HepG2 (cell line): ENCODE results near the gene ELAVL3. TPM values are rescaled to one million over a fixed set of nuclear protein-coding genes. Genes with fewer than 3 reads are reported as not detected.

ENCODE experiments used
- BRF2 ChIP-seq: sonication (generic); formaldehyde crosslinking; IDR thresholded peaks from 2 replicates; pipeline ENCODE4 v1.8.1; 2022; ENCODE audit warnings: mild to moderate bottlenecking, missing genetic modification reagents
- DNMT3B ChIP-seq: conservative IDR thresholded peaks from 2 replicates; pipeline ENCODE4 v1.6.1; 2016; ENCODE audit warnings: missing biosample characterization, control low read depth
- ERF ChIP-seq: IDR thresholded peaks from 2 replicates; pipeline ENCODE4 v1.6.1; 2018; ENCODE audit warnings: missing biosample characterization, missing genetic modification reagents
- IRX3 ChIP-seq: sonication (generic); formaldehyde crosslinking; IDR thresholded peaks from 2 replicates; pipeline ENCODE4 v1.8.1; 2023; ENCODE audit warnings: mild to moderate bottlenecking, low read depth, missing genetic modification reagents, borderline replicate concordance
- MAFK ChIP-seq, 2 experiments: IDR thresholded peaks in 1 of 2; conservative IDR thresholded peaks in 1 of 2; 2 replicates each; pipeline ENCODE4 v1.6.1; 2011; ENCODE audit warnings: improper control_type of control experiment in 2 of 2, low read length in 2 of 2
- MTF1 ChIP-seq: sonication (generic); formaldehyde crosslinking; IDR thresholded peaks from 2 replicates; pipeline ENCODE4 v1.5.0; 2020; ENCODE audit warnings: missing genetic modification reagents
- MTF2 ChIP-seq: sonication (generic); formaldehyde crosslinking; IDR thresholded peaks from 2 replicates; pipeline ENCODE4 v1.5.0; 2020; ENCODE audit warnings: missing genetic modification reagents, borderline replicate concordance
- NFKB2 ChIP-seq: sonication (generic); formaldehyde crosslinking; IDR thresholded peaks from 2 replicates; pipeline ENCODE4 v1.4.0; 2020; ENCODE audit warnings: missing genetic modification reagents, borderline replicate concordance
- NR1H2 ChIP-seq: sonication (generic); formaldehyde crosslinking; IDR thresholded peaks from 2 replicates; pipeline ENCODE4 v1.8.1; 2022; ENCODE audit warnings: low read depth, missing genetic modification reagents, borderline replicate concordance
- NR2F6 ChIP-seq, 2 experiments: IDR thresholded peaks; 2 replicates each; pipeline ENCODE4 v1.6.1; 2016; ENCODE audit warnings: antibody characterized with exemption in 1 of 2, mild to moderate bottlenecking in 1 of 2
- RFX3 ChIP-seq: IDR thresholded peaks from 2 replicates; pipeline ENCODE4 v1.6.1; 2016; ENCODE audit warnings: missing biosample characterization, missing genetic modification reagents
- TP53 ChIP-seq: sonication (generic); formaldehyde crosslinking; conservative IDR thresholded peaks from 2 replicates; pipeline ENCODE4 v1.4.0; 2020; ENCODE audit warnings: missing genetic modification reagents
- YEATS4 ChIP-seq: sonication (generic); formaldehyde crosslinking; IDR thresholded peaks from 2 replicates; pipeline ENCODE4 v1.4.0; 2020; ENCODE audit warnings: missing genetic modification reagents, borderline replicate concordance
- ZBTB34 ChIP-seq: sonication (generic); formaldehyde crosslinking; IDR thresholded peaks from 2 replicates; pipeline ENCODE4 v1.8.0; 2022; ENCODE audit warnings: mild to moderate bottlenecking, missing genetic modification reagents
- ZHX2 ChIP-seq, 2 experiments: sonication (generic) in 1 of 2; formaldehyde crosslinking in 1 of 2; IDR thresholded peaks; 2 replicates each; pipeline versions ENCODE4 v1.6.1 to v1.9.0; 2014 to 2022; ENCODE audit warnings: antibody characterized with exemption in 1 of 2, borderline replicate concordance in 1 of 2, inconsistent platforms in 1 of 2, low read depth in 1 of 2, missing genetic modification reagents in 1 of 2
- ZNF207 ChIP-seq: fragments of 450-650 bp; IDR thresholded peaks from 2 replicates; pipeline ENCODE4 v1.6.1; 2016; ENCODE audit warnings: antibody characterized with exemption, borderline replicate concordance
- ZNF430 ChIP-seq: sonication (generic); formaldehyde crosslinking; IDR thresholded peaks from 2 replicates; pipeline ENCODE4 v1.9.0; 2021; ENCODE audit warnings: mild to moderate bottlenecking, missing genetic modification reagents
- ZNF468 ChIP-seq: sonication (generic); formaldehyde crosslinking; IDR thresholded peaks from 2 replicates; pipeline ENCODE4 v1.8.0; 2022; ENCODE audit warnings: mild to moderate bottlenecking, moderate library complexity, missing genetic modification reagents
- ZNF510 ChIP-seq: sonication (generic); formaldehyde crosslinking; IDR thresholded peaks from 2 replicates; pipeline ENCODE4 v1.4.0; 2020; ENCODE audit warnings: low read depth, mild to moderate bottlenecking, missing genetic modification reagents
- ZNF775 ChIP-seq: sonication (generic); formaldehyde crosslinking; IDR thresholded peaks from 2 replicates; pipeline ENCODE4 v1.4.0; 2020; ENCODE audit warnings: missing genetic modification reagents, mild to moderate bottlenecking, moderate library complexity, borderline replicate concordance
- ZNF782 ChIP-seq: sonication (generic); formaldehyde crosslinking; IDR thresholded peaks from 2 replicates; pipeline ENCODE4 v1.4.0; 2020; ENCODE audit warnings: missing genetic modification reagents, mild to moderate bottlenecking, borderline replicate concordance
- ZNF792 ChIP-seq: IDR thresholded peaks from 2 replicates; pipeline ENCODE4 v1.6.1; 2016
- polyA plus RNA-seq, 8 experiments: library from polyadenylated mRNA; depleted of rRNA in 3 of 8; stranded (reverse) in 7 of 8; unstranded in 1 of 8; fragments of >200 nt; fragmentation: Illumina TruSeq in 4 of 8; extraction: Trizol in 4 of 8; gene quantifications; 2 replicates each; pipeline versions ENCODE4 v1.2.1 to v1.2.3, GENCODE V29; 2011 to 2016; ENCODE audit warnings: low read depth in 4 of 8, missing spikeins in 1 of 8, mixed read lengths in 1 of 8; ENCODE audit not compliant: insufficient read depth in 1 of 8
- total RNA-seq, 5 experiments: library from RNA; depleted of rRNA; stranded (reverse); fragments of >200 nt; fragmentation: Illumina TruSeq; extraction: Trizol; gene quantifications; 2 replicates each; pipeline ENCODE4 v1.2.3, GENCODE V29; 2016; ENCODE audit warnings: low read depth in 1 of 5

The ELAVL3 gene
- total and polyA plus RNA-seq, 2 of the 13 experiments (the other 11 are each of a cell fraction or from before 2014, with no cell fraction given): 0.03 TPM; not detected in 1

- peak; percentile 48; the same call in 1 of the 2 replicates for TF ChIP-seq ZHX2 (IDR thresholded peaks at IDR 0.05; ENCODE audit: low read depth)
- TF ChIP-seq ZHX2 (CRISPR knock-in tag; IDR thresholded peaks at IDR 0.05; ENCODE audit: borderline replicate concordance): peak; percentile 80; the same call in 1 of the 2 replicates
- peak; percentile 71; the same call in 1 of the 2 replicates for TF ChIP-seq ERF
- 0 out of 2 replicates have a peak, but pooled peaks have one; percentile 22 for TF ChIP-seq MTF1 (CRISPR knock-in tag)
- TF ChIP-seq TP53: 0 out of 2 replicates have a peak, but pooled peaks have one; percentile 41
- peak; percentile 93 for TF ChIP-seq BRF2
- peak; percentile 92 for TF ChIP-seq NR1H2 (CRISPR knock-in tag)
- TF ChIP-seq IRX3 (CRISPR knock-in tag): peak; percentile 94
- TF ChIP-seq ZNF468 (CRISPR knock-in tag): no peak
- 0 out of 2 replicates have a peak, but pooled peaks have one; percentile 69 for TF ChIP-seq DNMT3B (CRISPR knock-in tag)
- peak; percentile 90 for TF ChIP-seq NFKB2 (CRISPR knock-in tag)
- peak; percentile 64 for TF ChIP-seq ZNF430 (CRISPR knock-in tag)
- peak; percentile 74 for TF ChIP-seq YEATS4 (CRISPR knock-in tag)
- TF ChIP-seq ZNF792 (CRISPR knock-in tag): peak; percentile 87
- TF ChIP-seq ZNF775 (CRISPR knock-in tag): no peak
- TF ChIP-seq ZBTB34 (CRISPR knock-in tag): 0 out of 2 replicates have a peak, but pooled peaks have one; percentile 58
- no peak for TF ChIP-seq MAFK (conservative IDR thresholded peaks at IDR 0.05 in 1 of 2, IDR thresholded peaks at IDR 0.05 in 1 of 2; ENCODE audit: low read length in 2 of 2)
- TF ChIP-seq MTF2: no peak; the same call in 1 of the 2 replicates
- no peak for TF ChIP-seq ZNF782 (CRISPR knock-in tag)
- no peak for TF ChIP-seq RFX3 (CRISPR knock-in tag)
- TF ChIP-seq ZNF510: no peak
- no peak for TF ChIP-seq ZNF207
- no peak for TF ChIP-seq NR2F6 (IDR thresholded peaks at IDR 0.05)
- peak; percentile 43; the same call in 1 of the 2 replicates for TF ChIP-seq NR2F6 (CRISPR knock-in tag; IDR thresholded peaks at IDR 0.05)
These were observed 1.7 kb upstream of the ELAVL3 start (continued) for GRCh38 chr19:11482384-11483050.
